ENCODE results near the gene TNPO3.

TNPO3 gene

DNA sequence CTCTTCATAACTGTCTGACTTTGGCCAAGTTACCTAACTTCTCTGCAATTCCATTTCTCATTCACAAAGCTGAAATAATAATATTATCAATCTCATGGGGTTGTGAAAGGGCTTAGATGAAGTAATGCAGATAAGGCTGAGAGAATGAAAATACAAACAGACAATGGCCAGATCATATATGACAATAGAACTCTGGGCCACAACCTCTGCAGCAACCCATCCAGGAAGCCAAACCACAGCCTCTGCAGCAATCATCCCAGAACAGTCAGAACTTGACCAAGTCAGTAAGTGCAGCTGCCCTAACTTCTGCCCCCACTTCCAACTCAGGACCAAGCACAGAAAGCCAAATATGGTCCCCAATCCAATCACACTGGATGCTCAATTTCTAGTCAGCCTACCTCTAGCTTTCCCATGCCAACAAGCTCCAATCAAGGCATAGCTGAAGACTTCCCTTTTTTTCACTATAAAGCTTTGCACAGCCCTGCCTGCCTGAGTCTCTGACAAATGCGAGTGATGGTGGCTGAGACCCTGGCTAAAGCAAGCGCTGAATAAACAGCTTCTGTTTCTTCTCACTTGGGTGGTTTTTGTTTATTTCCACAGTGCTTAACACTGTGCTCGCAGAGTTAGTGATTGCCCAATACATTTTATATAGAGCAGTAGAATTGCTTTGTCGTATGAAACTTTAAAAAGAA is 34.8 kb upstream of the TNPO3 start:
- POLR2A ChIA-PET = interaction anchor here (0.6 to 1.1 kb wide), 3 partner anchors 57 to 290 kb away, joined by 3 to 5 read pairs (median 3); no protein-coding TSS in a partner anchor
- no peak for DNase-seq (ENCODE audit: extremely low spot score)
- CTCF ChIA-PET = interaction anchor here (0.7 to 10.8 kb wide), 23 partner anchors 10 to 249 kb away, joined by 3 to 223 read pairs (median 4); partner anchors contain the start of genes TNPO3 and TSPAN33
- TF ChIP-seq, protein P1, sequence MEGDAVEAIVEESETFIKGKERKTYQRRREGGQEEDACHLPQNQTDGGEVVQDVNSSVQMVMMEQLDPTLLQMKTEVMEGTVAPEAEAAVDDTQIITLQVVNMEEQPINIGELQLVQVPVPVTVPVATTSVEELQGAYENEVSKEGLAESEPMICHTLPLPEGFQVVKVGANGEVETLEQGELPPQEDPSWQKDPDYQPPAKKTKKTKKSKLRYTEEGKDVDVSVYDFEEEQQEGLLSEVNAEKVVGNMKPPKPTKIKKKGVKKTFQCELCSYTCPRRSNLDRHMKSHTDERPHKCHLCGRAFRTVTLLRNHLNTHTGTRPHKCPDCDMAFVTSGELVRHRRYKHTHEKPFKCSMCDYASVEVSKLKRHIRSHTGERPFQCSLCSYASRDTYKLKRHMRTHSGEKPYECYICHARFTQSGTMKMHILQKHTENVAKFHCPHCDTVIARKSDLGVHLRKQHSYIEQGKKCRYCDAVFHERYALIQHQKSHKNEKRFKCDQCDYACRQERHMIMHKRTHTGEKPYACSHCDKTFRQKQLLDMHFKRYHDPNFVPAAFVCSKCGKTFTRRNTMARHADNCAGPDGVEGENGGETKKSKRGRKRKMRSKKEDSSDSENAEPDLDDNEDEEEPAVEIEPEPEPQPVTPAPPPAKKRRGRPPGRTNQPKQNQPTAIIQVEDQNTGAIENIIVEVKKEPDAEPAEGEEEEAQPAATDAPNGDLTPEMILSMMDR (IDR thresholded peaks at IDR 0.05; ENCODE audit: control extremely low read depth, extremely low read depth, low read depth, missing control alignments) = no peak

DNA sequence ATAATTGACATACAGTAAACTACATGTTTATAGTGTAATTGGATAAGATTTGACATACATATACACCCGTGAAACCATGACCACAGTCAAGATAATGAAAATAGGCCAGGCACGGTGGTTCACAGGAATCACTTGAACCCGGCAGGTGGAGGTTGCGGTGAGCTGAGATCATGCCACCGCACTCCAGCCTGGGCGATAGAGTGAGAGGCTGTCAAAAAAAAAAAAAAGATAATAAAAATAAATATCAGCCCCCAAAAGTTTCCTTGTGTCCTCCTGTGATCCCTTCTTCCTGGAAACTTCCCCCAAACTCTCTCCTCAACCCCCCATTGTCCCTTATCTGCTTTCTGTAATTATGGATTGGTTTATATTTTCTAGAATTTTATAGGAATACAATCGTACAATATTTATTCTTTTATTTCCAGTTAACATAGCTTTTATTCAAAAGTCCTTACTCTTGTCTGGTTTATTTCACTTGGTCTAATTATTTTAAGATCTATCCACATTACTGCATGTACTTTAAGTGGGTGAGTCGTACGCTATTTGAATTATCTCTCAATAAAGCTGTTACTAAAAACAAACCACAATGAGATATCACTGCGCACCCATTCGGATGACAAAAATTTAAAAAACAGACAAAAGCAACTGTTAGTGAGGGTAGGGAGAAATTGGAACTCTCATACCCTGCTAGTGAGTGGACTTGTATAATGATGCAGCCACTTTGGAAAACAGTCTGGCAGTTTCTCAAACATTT is 30.1 kb upstream of the TNPO3 start:
- TF ChIP-seq, protein P1 (IDR thresholded peaks at IDR 0.05; ENCODE audit: control extremely low read depth, extremely low read depth, low read depth, missing control alignments) = no peak
- CTCF ChIA-PET = interaction anchor here (1.8 to 10.8 kb wide), 3 partner anchors 21 to 244 kb away, joined by 3 to 223 read pairs (median 6); partner anchors contain the start of gene TNPO3
- POLR2A ChIA-PET = interaction anchor here (0.8 kb wide), 1 partner anchor 329 kb away, joined by 3 read pairs; no protein-coding TSS in a partner anchor
- DNase-seq (ENCODE audit: extremely low spot score) = no peak

DNA sequence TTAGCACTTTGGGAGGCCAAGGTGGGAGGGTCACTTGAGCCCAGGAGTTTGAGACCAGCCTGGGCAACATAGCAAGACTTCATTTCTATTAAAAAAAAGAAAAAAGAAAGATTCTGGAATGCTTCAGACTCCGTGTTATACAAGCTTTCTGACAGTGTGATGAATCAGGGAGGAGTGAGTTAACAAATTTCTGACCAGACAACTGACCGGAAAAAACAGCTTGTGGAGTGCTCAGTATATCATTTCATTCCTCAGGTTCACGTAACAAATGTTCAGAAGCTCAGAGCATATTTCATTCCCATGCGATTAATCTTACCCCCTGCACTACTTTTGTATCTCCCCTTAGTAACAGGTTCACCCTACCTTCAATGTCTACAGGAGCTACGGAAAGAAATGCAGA is 28.6 kb upstream of the TNPO3 start:
- ChIA-PET POLR2A (no interaction called here), CTCF (interaction anchor here (1.2 to 10.8 kb wide), 6 partner anchors 8 to 143 kb away, joined by 3 to 223 read pairs (median 4); partner anchors contain the start of gene TNPO3)
- TF ChIP-seq, protein P1 (IDR thresholded peaks at IDR 0.05; ENCODE audit: control extremely low read depth, extremely low read depth, low read depth, missing control alignments) = no peak
- no peak for DNase-seq (ENCODE audit: extremely low spot score)

DNA sequence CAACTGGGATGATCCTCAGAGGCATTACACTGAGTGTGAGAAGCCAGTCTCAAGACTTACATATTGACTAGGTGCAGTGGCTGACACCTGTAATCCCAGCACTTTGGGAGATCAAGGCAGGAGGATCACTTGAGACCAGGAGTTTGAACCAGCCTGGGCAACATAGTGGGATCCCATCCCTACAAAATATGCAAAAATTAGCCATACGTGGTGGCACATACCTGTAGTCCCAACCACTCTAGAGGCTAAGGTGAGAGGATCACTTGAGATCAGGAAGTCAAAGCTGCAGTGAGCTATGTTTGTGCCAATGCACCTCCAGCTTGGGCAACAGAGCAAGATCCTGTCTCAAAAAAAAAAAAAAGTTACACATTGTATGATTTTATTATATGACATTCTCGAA is 23.5 kb upstream of the TNPO3 start:
- TF ChIP-seq, protein P1 (IDR thresholded peaks at IDR 0.05; ENCODE audit: control extremely low read depth, extremely low read depth, low read depth, missing control alignments) = no peak
- POLR2A ChIA-PET = interaction anchor here (0.6 kb wide), 1 partner anchor 992 kb away, joined by 3 read pairs; the partner anchor contains the start of gene KLHDC10
- no peak for DNase-seq (ENCODE audit: extremely low spot score)
- CTCF ChIA-PET = interaction anchor here (0.8 to 3.0 kb wide), 4 partner anchors 11 to 24 kb away, joined by 3 to 8 read pairs (median 4); partner anchors contain the start of gene TNPO3

DNA sequence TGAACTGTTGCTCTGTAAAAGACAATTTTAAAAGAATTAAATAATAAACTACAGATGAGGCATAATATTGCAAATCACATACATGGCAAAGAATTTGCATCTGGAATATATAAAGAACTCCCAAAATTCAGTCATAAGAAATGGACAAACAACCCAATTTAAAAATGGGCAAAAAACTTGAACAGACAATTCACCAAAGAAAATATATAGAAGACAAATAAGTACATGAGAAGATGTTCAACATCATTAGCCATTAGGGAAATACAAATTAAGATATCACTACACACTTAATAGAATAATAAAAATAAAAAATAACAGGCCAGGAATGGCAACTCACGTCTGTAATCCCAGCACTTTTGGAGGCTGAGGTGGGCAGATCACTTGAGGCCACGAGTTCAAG is 22.0 kb upstream of the TNPO3 start:
- TF ChIP-seq, protein P1 (IDR thresholded peaks at IDR 0.05; ENCODE audit: control extremely low read depth, extremely low read depth, low read depth, missing control alignments) = no peak
- DNase-seq (ENCODE audit: extremely low spot score) = no peak
- ChIA-PET POLR2A (no interaction called here), CTCF (interaction anchor here (3.0 kb wide), 1 partner anchor 14 kb away, joined by 8 read pairs; no protein-coding TSS in a partner anchor)

DNA sequence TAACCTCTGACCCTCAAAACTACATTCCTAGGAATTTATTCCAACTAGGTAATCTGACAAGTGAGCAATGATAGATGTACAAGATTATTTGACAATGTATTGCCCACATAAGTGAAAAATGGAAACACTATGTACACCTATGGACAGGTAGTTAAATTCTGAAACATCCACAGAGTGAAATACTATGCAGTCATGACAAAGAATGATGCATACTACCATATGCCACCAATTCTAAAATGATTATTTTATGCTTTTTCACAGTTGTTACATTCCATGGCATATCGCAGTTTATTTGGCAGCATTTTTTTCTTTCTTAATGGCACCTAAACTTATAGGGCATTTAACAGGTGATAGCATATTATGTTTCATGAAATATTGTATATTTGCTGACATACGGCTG is 20.1 kb upstream of the TNPO3 start:
- no peak for DNase-seq (ENCODE audit: extremely low spot score)
- ChIA-PET CTCF (interaction anchor here (22.5 kb wide), 1 partner anchor 13 kb away, joined by 223 read pairs; no protein-coding TSS in a partner anchor), POLR2A (no interaction called here)
- TF ChIP-seq, protein P1 (IDR thresholded peaks at IDR 0.05; ENCODE audit: control extremely low read depth, extremely low read depth, low read depth, missing control alignments) = no peak
